CD14-positive monocyte (primary cell): ENCODE measurements around the gene GGA2. TPM values are rescaled to one million over a fixed set of nuclear protein-coding genes. Genes with fewer than 3 reads are reported as not detected.

Experiments used
- DNase-seq, 3 donors: peaks; one replicate each; pipeline ENCODE4 v3.0.0-alpha.2; 2011 to 2022
- H2AFZ ChIP-seq: 2 replicates; pipeline ENCODE4 v1.6.0; 2012; ENCODE audit warnings: mild to moderate bottlenecking, low read depth, low read length, inconsistent platforms; ENCODE audit not compliant: insufficient read depth, poor library complexity, severe bottlenecking
- H3K27ac ChIP-seq, 2 donors: 1 replicate in 1 of 2; 2 replicates in 1 of 2; pipeline ENCODE4 v1.5.1; 2012 to 2013; ENCODE audit warnings: low read length in 2 of 2, control low read depth in 1 of 2, inconsistent platforms in 1 of 2, low read depth in 1 of 2, mild to moderate bottlenecking in 1 of 2
- H3K27me3 ChIP-seq, 2 donors: one replicate each; pipeline versions ENCODE4 v1.6.0 to v1.6.1; 2011 to 2013; ENCODE audit warnings: low read length in 2 of 2; ENCODE audit not compliant: control insufficient read depth in 2 of 2, insufficient read depth in 2 of 2
- H3K36me3 ChIP-seq, 2 donors: replicated peaks in 1 of 2; 1 replicate in 1 of 2; 2 replicates in 1 of 2; pipeline versions ENCODE4 v1.5.1 to v1.6.1; 2012 to 2013; ENCODE audit warnings: low read length in 2 of 2, control low read depth in 1 of 2, inconsistent platforms in 1 of 2, mild to moderate bottlenecking in 1 of 2; ENCODE audit not compliant: insufficient read depth in 2 of 2, control insufficient read depth in 1 of 2
- H3K4me1 ChIP-seq, 2 donors: 1 replicate in 1 of 2; 2 replicates in 1 of 2; pipeline versions ENCODE4 v1.5.1 to v1.6.1; 2012 to 2013; ENCODE audit warnings: low read length in 2 of 2, control low read depth in 1 of 2, inconsistent platforms in 1 of 2, mild to moderate bottlenecking in 1 of 2, moderate library complexity in 1 of 2; ENCODE audit not compliant: insufficient read depth in 2 of 2, control insufficient read depth in 1 of 2
- H3K4me2 ChIP-seq: replicated peaks from 2 replicates; pipeline ENCODE3; 2012; ENCODE audit warnings: low read length, moderate library complexity, mild to moderate bottlenecking; ENCODE audit not compliant: poor library complexity, severe bottlenecking; ENCODE audit errors: extremely low read depth
- H3K4me3 ChIP-seq, 3 experiments: fragments of 200-600 bp in 1 of 3; sonication (generic) in 1 of 3; replicated peaks in 1 of 3; 1 replicate in 2 of 3; 2 replicates in 1 of 3; pipeline ENCODE4 v1.5.1; 2011 to 2013; ENCODE audit warnings: low read length in 3 of 3, mild to moderate bottlenecking in 3 of 3, control low read depth in 2 of 3, low read depth in 2 of 3, inconsistent platforms in 1 of 3, moderate library complexity in 1 of 3
- H3K79me2 ChIP-seq: 2 replicates; pipeline ENCODE4 v1.6.0; 2012; ENCODE audit warnings: mild to moderate bottlenecking, control low read depth, inconsistent platforms, low read length, moderate library complexity; ENCODE audit not compliant: insufficient read depth
- H3K9ac ChIP-seq: 2 replicates; pipeline ENCODE4 v1.6.0; 2017; ENCODE audit warnings: low read length, mild to moderate bottlenecking; ENCODE audit not compliant: insufficient read depth, poor library complexity, severe bottlenecking
- H3K9me3 ChIP-seq, 2 donors: replicated peaks in 1 of 2; 1 replicate in 1 of 2; 2 replicates in 1 of 2; pipeline versions ENCODE4 v1.5.1 to v1.6.1; 2012 to 2013; ENCODE audit warnings: low read length in 2 of 2, control low read depth in 1 of 2; ENCODE audit not compliant: control insufficient read depth in 1 of 2, insufficient read depth in 1 of 2
- H4K20me1 ChIP-seq: 2 replicates; pipeline ENCODE4 v1.6.0; 2012; ENCODE audit warnings: mild to moderate bottlenecking, low read length, control low read depth, moderate library complexity; ENCODE audit not compliant: insufficient read depth
- H3K27ac Mint-ChIP-seq, 7 donors: one replicate each; pipeline ENCODE4 v1.8.0; 2020; ENCODE audit warnings: mild to moderate bottlenecking in 7 of 7, mixed read lengths in 7 of 7, moderate library complexity in 6 of 7, inconsistent platforms in 2 of 7
- H3K27me3 Mint-ChIP-seq, 3 donors: one replicate each; pipeline ENCODE4 v1.8.0; 2021 to 2022; ENCODE audit warnings: low read depth in 3 of 3, mild to moderate bottlenecking in 3 of 3, mixed read lengths in 3 of 3, moderate library complexity in 3 of 3, inconsistent platforms in 1 of 3
- H3K36me3 Mint-ChIP-seq, 2 donors: one replicate each; pipeline ENCODE4 v1.8.0; 2020; ENCODE audit warnings: mixed read lengths in 2 of 2, inconsistent platforms in 1 of 2, mild to moderate bottlenecking in 1 of 2
- H3K4me1 Mint-ChIP-seq: one replicate; pipeline ENCODE4 v1.8.0; 2020; ENCODE audit warnings: mild to moderate bottlenecking, mixed read lengths
- H3K4me3 Mint-ChIP-seq, 2 donors: one replicate each; pipeline ENCODE4 v1.8.0; 2020; ENCODE audit warnings: mild to moderate bottlenecking in 2 of 2, mixed read lengths in 2 of 2, moderate library complexity in 1 of 2
- H3K9me3 Mint-ChIP-seq, 7 donors: one replicate each; pipeline ENCODE4 v1.8.0; 2020 to 2022; ENCODE audit warnings: mixed read lengths in 7 of 7, mild to moderate bottlenecking in 6 of 7, moderate library complexity in 6 of 7, inconsistent platforms in 2 of 7
- WGBS: methylation state at CpG from one replicate; pipeline ENCODE4 v1.1.5; 2013; ENCODE audit warnings: missing lambda C conversion rate; ENCODE audit not compliant: insufficient coverage; 5-methylcytosine and 5-hydroxymethylcytosine counted together
- intact Hi-C, 2 donors: fragments of 100-400 bp; cut with micrococcal nuclease; formaldehyde crosslinking; loops; one replicate each; pipeline versions ENCODE4 v1.15.0 to v1.15.1; 2023
- polyA plus RNA-seq, 3 donors: library from polyadenylated mRNA; depleted of rRNA in 1 of 3; unstranded in 2 of 3; stranded (reverse) in 1 of 3; fragments of 300-500 nt in 2 of 3; fragments of >200 nt in 1 of 3; fragmentation: Illumina TruSeq in 2 of 3; gene quantifications; 1 replicate in 2 of 3; 2 replicates in 1 of 3; pipeline ENCODE4 v1.2.3, GENCODE V29; 2012 to 2021
- TF ChIP-seq, protein P1 (sequence below): fragments of 200-600 bp; IDR thresholded peaks from one replicate; pipeline ENCODE4 v1.8.0; 2022; ENCODE audit warnings: antibody characterized with exemption, mild to moderate bottlenecking

The GGA2 gene
- polyA plus RNA-seq, 3 donors, result 37.5 to 55.4 (median 49.5) TPM

DNA sequence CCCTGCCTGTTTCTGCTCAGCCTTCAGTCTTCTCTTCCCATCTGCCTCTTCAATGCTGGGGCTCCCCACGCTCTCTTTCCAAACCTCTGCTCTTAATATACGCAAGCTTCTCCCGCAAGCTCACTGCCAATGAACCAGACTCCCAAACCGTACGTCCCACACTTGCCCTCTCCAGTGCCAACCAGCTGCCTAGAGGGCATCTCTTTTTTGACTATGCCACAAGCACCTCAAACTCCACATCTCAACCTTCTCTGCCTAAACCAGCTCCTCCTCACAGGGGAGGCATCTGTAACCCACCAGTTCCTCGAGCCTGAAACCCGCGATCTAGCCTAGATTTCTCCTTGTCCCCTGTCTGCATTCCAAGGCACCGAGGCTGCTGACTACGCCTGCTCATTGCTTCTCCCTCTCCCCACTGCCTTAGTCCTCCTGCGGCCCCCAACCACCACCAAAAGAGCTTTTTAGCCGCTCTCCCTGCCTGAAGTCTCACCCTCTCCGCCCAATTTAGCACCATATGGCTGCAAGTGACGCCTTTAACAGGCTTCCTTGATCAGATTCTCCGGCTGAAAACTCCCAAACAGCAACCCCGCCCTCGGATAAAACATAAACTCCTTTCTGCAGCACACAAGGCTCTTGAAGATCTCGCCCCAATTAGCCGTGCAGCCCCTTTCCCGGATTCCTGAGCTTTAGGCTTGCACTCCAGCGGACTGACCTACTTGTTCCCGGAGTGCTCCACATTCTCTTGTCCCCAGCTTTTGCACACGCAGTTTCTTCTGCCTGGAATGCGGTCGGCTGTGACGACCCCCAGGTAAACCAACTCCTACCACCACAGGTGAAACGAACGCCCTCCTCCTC, 1.5 kb downstream of the GGA2 start:
- H2AFZ ChIP-seq, result peak overlapping the region; percentile 15
- H3K27ac ChIP-seq, result peak overlapping the region; percentile 44 to 85
- Mint-ChIP-seq H3K4me3 (peak overlapping the region; percentile 97 to 98), H3K36me3 (peaks cover 11 to 17% of the 10 kb centered on the region in 2 donors), H3K4me1 (peaks cover 57% of the 10 kb centered on the region), H3K9me3 (peaks cover 0 to 2% (median 0%) of the 10 kb centered on the region in 7 donors), H3K27me3 (peaks cover 0 to 4% (median 0%) of the 10 kb centered on the region in 3 donors), H3K27ac (peak overlapping the region; percentile 79 to 93 (median 86))
- H3K79me2 ChIP-seq, result peaks cover 72% of the 10 kb centered on the region
- H3K27me3 ChIP-seq, result no peaks in the 10 kb centered on the region
- WGBS, result 40% methylated on average over 21 of the region's 28 CpGs
- peaks cover 58 to 61% of the 10 kb centered on the region in 2 donors for H3K4me1 ChIP-seq
- peaks cover 61% of the 10 kb centered on the region for H4K20me1 ChIP-seq
- H3K4me2 ChIP-seq, result peak overlapping the region; percentile 83
- peaks cover 0 to 5% of the 10 kb centered on the region in 2 donors for H3K36me3 ChIP-seq
- intact Hi-C loops, result loop anchor here in 1 of 2 donors (10.0 kb wide), 1 partner anchor 54 kb away; the partner anchor contains the start of gene COG7
- no peaks in the 10 kb centered on the region for H3K9me3 ChIP-seq
- DNase-seq, result no peak
- TF ChIP-seq, protein P1, sequence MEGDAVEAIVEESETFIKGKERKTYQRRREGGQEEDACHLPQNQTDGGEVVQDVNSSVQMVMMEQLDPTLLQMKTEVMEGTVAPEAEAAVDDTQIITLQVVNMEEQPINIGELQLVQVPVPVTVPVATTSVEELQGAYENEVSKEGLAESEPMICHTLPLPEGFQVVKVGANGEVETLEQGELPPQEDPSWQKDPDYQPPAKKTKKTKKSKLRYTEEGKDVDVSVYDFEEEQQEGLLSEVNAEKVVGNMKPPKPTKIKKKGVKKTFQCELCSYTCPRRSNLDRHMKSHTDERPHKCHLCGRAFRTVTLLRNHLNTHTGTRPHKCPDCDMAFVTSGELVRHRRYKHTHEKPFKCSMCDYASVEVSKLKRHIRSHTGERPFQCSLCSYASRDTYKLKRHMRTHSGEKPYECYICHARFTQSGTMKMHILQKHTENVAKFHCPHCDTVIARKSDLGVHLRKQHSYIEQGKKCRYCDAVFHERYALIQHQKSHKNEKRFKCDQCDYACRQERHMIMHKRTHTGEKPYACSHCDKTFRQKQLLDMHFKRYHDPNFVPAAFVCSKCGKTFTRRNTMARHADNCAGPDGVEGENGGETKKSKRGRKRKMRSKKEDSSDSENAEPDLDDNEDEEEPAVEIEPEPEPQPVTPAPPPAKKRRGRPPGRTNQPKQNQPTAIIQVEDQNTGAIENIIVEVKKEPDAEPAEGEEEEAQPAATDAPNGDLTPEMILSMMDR, result no peak
- H3K4me3 ChIP-seq, result peak overlapping the region; percentile 51 to 98 (median 94)
- H3K9ac ChIP-seq, result peak overlapping the region; percentile 84

DNA sequence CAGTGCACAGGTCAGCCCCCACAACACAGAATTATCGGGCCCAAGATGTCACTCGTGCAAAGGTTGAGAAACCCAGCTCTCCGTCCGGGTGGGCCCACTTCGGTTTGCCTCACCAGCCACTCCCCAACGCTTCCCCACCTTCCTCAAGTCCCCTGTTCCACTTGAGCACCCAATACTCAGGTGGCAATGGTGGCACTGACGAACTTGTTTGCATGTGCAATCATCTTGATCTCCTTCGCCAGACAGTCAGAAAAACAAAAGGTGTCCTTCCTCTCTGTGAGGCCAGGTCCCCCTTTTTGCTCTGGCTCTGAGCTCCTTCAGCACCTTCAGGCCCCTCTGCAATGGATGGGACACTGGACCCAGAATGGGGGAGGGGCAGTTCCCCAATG, 3.7 kb downstream of the GGA2 start:
- intact Hi-C loops, result loop anchor here in 1 of 2 donors (10.0 kb wide), 1 partner anchor 52 kb away; the partner anchor contains the start of gene COG7
- Histone ChIP-seq H3K4me3 (no peak overlapping the region), H3K9ac (no peak overlapping the region), H3K4me1 (peaks cover 76 to 80% of the 10 kb centered on the region in 2 donors), H3K36me3 (peaks cover 0 to 14% of the 10 kb centered on the region in 2 donors), H2AFZ (no peak overlapping the region), H3K4me2 (no peak overlapping the region), H3K27me3 (no peaks in the 10 kb centered on the region), H3K27ac (peak overlapping the region in 1 of 2 donors; percentile 89), H4K20me1 (peaks cover 80% of the 10 kb centered on the region), H3K79me2 (peaks cover 94% of the 10 kb centered on the region), H3K9me3 (no peaks in the 10 kb centered on the region)
- TF ChIP-seq, protein P1, result no peak
- DNase-seq, result no peak
- Mint-ChIP-seq H3K4me1 (peaks cover 74% of the 10 kb centered on the region), H3K36me3 (peaks cover 17 to 25% of the 10 kb centered on the region in 2 donors), H3K27me3 (peaks cover 0 to 4% (median 0%) of the 10 kb centered on the region in 3 donors), H3K27ac (peak overlapping the region; percentile 43 to 99 (median 85)), H3K9me3 (peaks cover 0 to 2% (median 0%) of the 10 kb centered on the region in 7 donors), H3K4me3 (no peak overlapping the region)
- WGBS, result 76% methylated on average over 8 of the region's 8 CpGs
